Measurements from ENCODE around the gene SLIT3.

SLIT3 gene

GRCh38 chr5:168781941-168782571 lies 518.9 kb downstream of the SLIT3 start:
- Histone ChIP-seq H3K27me3 (ENCODE audit: insufficient read depth, low read length, poor library complexity) (no peaks in the 10 kb centered on the region), H3K79me2 (ENCODE audit: insufficient read depth, low read length) (no peaks in the 10 kb centered on the region), H3K9me3 (ENCODE audit: insufficient read depth, low read length, severe bottlenecking) (no peaks in the 10 kb centered on the region), H3K36me3 (ENCODE audit: insufficient read depth, low read length) (no peaks in the 10 kb centered on the region), H3K9ac (ENCODE audit: low read depth, low read length) (no peak overlapping the region), H3K27ac (ENCODE audit: low read length) (no peak overlapping the region), H3K4me3 (ENCODE audit: low read depth in 1 of 2, low read length in 2 of 2) (no peak overlapping the region), H3K4me1 (ENCODE audit: insufficient read depth, low read length) (no peaks in the 10 kb centered on the region), H2AFZ (ENCODE audit: low read depth, low read length) (no peak overlapping the region), H3K4me2 (ENCODE audit: insufficient read depth, low read length) (no peak overlapping the region), H4K20me1 (ENCODE audit: insufficient read depth, low read length) (no peaks in the 10 kb centered on the region)
- no peak for ATAC-seq (ENCODE audit: insufficient read depth, low read depth)
- no peak for DNase-seq
- no peak for TF ChIP-seq CTCF (IDR thresholded peaks at IDR 0.05; ENCODE audit: borderline replicate concordance, extremely low read depth, low read length, poor library complexity, severe bottlenecking)
- no peak for TF ChIP-seq EZH2 (IDR thresholded peaks at IDR 0.05; ENCODE audit: borderline replicate concordance, low read depth, low read length, severe bottlenecking)

GRCh38 chr5:168780888-168781287 lies 520.1 kb downstream of the SLIT3 start:
- no peak for TF ChIP-seq CTCF (IDR thresholded peaks at IDR 0.05; ENCODE audit: borderline replicate concordance, extremely low read depth, low read length, poor library complexity, severe bottlenecking)
- TF ChIP-seq EZH2 (IDR thresholded peaks at IDR 0.05; ENCODE audit: borderline replicate concordance, low read depth, low read length, severe bottlenecking), result no peak
- Histone ChIP-seq H3K4me3 (ENCODE audit: low read depth in 1 of 2, low read length in 2 of 2) (no peak overlapping the region), H3K9ac (ENCODE audit: low read depth, low read length) (no peak overlapping the region), H3K4me2 (ENCODE audit: insufficient read depth, low read length) (no peak overlapping the region), H2AFZ (ENCODE audit: low read depth, low read length) (no peak overlapping the region), H3K27me3 (ENCODE audit: insufficient read depth, low read length, poor library complexity) (no peaks in the 10 kb centered on the region), H3K4me1 (ENCODE audit: insufficient read depth, low read length) (no peaks in the 10 kb centered on the region), H4K20me1 (ENCODE audit: insufficient read depth, low read length) (no peaks in the 10 kb centered on the region), H3K9me3 (ENCODE audit: insufficient read depth, low read length, severe bottlenecking) (no peaks in the 10 kb centered on the region), H3K36me3 (ENCODE audit: insufficient read depth, low read length) (no peaks in the 10 kb centered on the region), H3K27ac (ENCODE audit: low read length) (no peak overlapping the region), H3K79me2 (ENCODE audit: insufficient read depth, low read length) (no peaks in the 10 kb centered on the region)
- ATAC-seq (ENCODE audit: insufficient read depth, low read depth) (no peak), DNase-seq (no peak)

- no peak overlapping the region for H3K4me2 ChIP-seq (ENCODE audit: insufficient read depth, low read length)
Measured at GRCh38 chr5:168779333-168779732, 521.6 kb downstream of the SLIT3 start.

More at GRCh38 chr5:168779333-168779732, 521.6 kb downstream of the SLIT3 start:
- TF ChIP-seq EZH2 (IDR thresholded peaks at IDR 0.05; ENCODE audit: borderline replicate concordance, low read depth, low read length, severe bottlenecking) (no peak), CTCF (IDR thresholded peaks at IDR 0.05; ENCODE audit: borderline replicate concordance, extremely low read depth, low read length, poor library complexity, severe bottlenecking) (no peak)
- no peaks in the 10 kb centered on the region for H4K20me1 ChIP-seq (ENCODE audit: insufficient read depth, low read length)
- no peak overlapping the region for H3K27ac ChIP-seq (ENCODE audit: low read length)
- H3K79me2 ChIP-seq (ENCODE audit: insufficient read depth, low read length), result no peaks in the 10 kb centered on the region
- no peaks in the 10 kb centered on the region for H3K9me3 ChIP-seq (ENCODE audit: insufficient read depth, low read length, severe bottlenecking)
- no peak overlapping the region for H3K9ac ChIP-seq (ENCODE audit: low read depth, low read length)
- H3K4me1 ChIP-seq (ENCODE audit: insufficient read depth, low read length), result no peaks in the 10 kb centered on the region
- H3K27me3 ChIP-seq (ENCODE audit: insufficient read depth, low read length, poor library complexity), result no peaks in the 10 kb centered on the region
- no peaks in the 10 kb centered on the region for H3K36me3 ChIP-seq (ENCODE audit: insufficient read depth, low read length)
- DNase-seq (no peak), ATAC-seq (ENCODE audit: insufficient read depth, low read depth) (no peak)
- H3K4me3 ChIP-seq (ENCODE audit: low read depth in 1 of 2, low read length in 2 of 2), result no peak overlapping the region
- H2AFZ ChIP-seq (ENCODE audit: low read depth, low read length), result no peak overlapping the region

Data from DND-41 (cell line).